NOMO-1 treated with dmso at 0.1 percent for 144 hours (cell line): Measurements from ENCODE around the gene MAST4.

ENCODE experiments used
- DNase-seq: peaks from one replicate; lab custom pipeline; 2025; ENCODE audit not compliant: unreplicated experiment; lab: John Stamatoyannopoulos, UW

The MAST4 gene

DNA sequence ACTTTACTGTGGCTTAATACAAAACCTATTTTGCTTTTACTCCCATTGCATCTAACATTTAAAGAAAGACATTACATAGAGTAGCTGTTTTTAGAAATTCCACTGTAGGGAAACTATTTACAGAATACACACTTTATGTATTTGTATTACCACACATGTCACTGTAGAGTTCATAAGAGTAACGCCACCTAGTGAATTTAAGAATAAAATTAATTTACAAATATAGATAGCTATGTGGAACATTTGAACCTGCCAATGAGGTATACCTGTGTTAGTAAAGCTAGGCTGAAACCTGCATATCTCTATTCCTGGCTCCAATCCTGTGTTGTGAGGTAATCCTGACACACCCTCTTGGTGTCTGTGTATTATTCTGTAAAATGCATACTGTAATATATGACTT lies 234.4 kb downstream of the MAST4 start:
- no peak for DNase-seq

DNA sequence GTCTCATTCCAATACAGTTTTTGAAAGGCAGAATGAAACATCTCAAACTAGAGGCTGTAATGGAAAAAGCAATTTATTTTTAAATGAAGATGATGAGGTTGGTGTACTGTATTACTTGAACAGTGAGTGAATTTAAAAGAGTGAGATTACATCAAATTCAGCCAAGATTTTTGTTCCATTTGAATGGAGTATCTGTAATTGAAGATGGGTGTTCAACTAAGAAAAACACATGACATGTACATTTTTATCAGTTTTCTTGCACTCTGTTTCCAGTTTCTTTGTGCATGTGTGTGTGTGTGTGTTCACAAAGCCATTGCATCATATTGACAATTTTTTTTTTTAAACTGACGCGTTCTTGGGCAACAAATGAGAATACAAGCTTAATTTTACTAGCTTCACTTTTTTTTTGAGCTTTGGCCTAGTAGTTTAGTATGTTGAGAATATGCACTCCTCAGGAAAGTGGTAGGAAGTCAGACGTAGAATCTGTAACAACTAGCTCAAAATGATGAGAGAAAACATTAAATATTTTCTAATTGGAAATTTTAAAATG lies 243.5 kb downstream of the MAST4 start:
- no peak for DNase-seq

DNA sequence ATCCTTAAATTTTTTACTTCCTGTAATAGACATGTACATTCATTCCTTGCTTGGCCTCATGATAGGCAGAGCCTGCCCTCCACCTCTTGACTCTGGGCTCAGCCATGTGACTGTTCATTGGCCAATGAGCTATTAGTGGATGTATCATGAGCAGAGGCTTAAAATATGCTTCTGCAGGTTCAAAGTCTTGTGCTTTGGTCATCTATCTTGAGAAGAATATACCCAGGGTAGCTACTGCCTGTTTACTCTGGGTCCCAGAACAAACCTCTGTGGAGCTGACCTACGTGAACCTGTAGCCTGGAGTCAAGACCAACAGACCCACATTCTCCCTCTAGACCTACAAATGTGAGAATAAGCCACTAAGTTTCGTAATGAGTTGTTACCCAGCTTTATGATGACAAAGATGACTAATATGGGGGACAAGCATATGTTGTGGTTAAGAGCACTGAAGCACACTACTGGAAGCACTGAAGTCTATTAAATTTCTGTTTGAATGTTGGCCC lies 244.4 kb downstream of the MAST4 start:
- peak; percentile 85 for DNase-seq

DNA sequence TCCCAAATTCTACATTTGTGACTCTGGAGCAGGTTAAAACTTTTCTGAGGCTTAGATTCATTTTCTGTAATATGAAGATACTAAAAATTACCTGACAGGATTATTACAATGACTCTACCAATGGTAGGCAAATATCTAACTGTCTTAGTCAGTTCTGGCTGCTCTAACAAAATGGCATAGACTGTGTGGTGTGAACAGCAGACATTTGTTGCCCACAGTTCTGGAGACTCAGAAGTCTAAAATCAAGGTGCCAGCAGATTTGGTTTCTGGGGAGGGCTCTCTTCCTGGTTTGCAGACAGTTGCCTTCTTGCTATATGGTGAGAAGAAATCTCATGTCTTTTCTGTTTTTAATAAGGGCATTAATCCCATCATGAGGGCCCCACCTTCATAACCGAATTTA lies 245.1 kb downstream of the MAST4 start:
- DNase-seq: no peak

DNA sequence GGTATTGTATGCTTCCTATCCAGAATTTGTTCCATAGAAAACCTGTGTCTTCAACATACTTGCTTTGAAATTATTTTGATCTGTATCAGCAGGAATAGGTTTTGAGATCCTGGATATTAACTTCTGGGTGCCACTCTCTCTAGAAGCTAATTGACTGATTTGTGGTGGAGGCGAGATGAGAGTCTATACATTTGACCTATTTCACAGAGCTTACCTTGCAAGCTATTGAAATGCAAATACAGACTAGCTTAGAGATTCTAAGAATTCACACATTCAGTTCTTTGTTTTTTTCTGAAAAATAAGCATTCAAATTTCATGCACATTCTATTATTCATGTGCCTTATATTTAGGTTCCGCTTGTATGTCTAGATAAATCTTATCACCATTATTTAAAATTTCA lies 246.3 kb downstream of the MAST4 start:
- no peak for DNase-seq

DNA sequence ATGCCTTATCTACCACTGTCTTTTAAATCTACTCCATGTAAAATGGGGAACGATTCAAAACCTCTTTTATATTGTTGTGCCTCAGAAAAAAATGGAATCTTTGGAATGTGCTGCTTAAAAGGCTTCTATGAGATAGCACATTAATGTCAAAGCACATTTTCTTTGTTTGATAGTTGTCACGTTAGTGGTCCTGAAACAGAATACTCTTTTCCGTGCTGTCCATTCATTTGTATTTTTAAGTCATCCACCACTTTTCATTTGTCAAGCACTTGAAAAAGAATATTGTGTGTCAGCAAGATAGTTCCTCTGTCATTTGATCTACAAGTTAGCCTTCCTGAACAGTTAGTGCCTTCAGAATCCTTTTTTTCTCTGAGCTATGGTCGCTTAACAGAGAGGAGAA lies 246.9 kb downstream of the MAST4 start:
- DNase-seq: no peak

DNA sequence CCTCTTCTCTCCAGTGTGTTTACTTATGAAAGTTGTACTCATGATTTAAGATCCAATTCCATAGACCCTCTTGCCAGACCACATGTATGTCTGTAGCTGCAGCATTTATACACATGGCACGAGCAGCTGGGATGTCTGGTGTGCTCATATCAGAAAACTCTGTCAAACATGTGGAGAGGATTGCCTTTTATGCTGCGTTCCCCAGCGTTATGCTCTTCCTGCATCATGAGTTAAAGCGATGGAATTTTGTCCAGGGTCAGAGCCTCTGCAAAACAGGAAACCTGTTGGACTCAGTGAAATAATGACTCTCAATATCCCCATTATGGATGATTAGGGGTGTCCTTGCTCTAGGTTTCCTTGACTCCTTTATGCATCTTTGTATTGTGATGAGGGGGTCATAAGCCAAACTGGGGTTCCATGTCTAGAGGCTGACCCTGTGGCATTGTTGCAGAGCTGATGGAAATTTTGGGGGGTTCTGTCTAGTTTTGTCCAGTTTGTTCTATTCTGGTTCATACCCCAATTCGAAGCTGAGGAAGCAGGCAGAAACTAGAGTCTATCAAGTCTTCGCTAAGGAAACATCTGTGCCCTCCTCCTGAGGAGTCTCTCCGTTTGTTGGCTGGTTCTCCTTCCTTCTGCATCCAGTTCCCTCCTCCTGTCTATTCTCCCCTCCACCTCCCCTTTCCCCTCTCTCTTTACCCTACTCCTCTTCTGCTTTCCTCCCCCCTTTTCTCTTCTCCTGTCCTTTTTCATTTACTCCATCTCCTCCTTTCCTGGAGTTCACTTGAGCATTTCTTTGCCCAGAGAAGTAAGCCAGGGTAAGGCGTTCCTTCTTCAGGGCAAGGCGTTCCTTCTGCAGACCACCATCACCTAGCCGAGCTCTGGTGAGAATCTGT lies 252.8 kb downstream of the MAST4 start:
- no peak for DNase-seq

DNA sequence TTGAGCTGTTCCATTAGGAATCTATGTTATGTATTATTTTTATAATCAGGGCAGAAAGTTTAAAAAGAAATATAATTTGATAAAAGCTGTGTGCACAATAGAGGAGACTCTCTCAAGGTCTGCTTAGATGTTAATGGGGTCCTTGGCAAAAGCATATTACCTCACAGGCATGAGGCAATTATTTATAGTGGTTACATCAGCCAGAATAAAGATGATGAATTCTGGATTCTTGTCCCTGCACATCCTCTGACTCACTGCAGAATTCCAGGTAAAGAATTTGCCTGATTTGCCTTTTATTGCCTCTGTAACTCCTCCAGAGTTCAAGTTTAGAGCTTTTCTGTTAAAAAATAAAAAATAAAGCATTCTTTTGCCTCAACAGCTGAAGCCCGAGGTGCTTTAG lies 253.6 kb downstream of the MAST4 start:
- no peak for DNase-seq

DNA sequence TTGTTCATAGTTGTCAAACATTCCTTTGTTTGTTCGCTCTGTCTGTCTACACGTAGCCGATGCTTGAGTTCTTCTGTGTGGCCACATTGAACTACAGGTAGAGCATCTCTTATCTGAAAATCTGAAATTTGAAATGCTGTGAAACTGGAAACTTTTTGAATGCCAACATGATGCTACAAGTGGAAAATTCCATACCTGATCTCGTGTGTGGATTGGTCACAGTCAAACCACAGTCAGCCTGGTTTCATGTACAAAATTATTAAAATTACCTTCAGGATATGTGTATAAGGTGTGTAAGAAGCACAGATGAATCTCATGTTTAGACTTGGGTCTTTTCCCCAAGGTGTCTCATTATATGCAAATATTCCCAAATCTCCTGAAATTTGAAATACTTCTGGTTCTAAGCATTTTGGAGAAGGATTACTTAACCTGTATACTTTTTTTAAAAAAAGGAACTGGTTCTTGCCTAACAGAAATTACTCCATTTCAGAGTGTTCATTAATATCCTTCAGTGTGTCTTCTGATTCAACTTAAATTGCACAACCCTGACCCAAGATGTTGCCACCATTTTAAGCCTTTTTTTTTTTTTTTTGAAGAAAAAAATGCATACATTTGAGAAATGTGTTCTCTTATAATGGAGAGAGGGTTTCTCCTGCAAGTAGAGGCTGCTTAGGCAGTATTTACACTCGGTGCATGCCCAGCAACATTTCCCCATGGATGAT lies 254.3 kb downstream of the MAST4 start:
- DNase-seq: peak; percentile 64

DNA sequence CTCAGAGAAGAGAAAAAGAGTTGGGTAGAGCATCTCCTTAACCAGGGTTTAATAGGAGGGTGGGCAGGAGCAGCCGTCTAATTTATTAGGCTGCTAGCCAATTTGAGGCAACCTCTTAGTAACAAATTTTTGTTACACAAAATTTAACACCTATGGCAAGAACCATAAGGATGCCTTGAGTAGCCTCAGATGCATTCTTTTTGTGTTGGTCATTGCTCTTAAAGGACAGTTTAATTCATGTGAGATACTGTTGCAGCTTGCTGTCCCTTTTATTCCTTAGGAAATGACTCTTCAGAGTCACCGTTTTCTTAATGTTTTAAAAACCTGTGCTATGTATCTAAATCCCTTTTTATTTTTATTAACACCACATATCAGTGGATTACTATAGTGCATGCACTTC lies 255.1 kb downstream of the MAST4 start:
- no peak for DNase-seq

DNA sequence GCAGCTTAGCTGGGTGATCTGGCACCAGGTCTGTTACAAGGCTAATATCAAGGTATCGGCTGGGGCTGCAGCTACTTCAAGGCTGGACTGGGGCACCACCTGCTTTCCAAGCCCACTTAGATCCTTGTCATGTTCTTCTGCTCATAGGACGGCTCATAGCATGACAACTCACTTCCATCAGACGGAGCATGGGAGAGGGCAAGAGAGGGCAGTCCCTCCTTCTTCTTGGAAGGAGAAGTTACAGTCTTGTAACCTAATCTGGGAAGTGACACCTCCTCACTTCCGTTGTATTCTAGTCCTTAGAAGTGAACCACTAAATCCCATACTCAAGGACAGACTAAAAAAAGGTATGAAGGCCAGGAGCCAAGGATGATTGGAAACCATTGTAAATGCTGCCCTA lies 258.2 kb downstream of the MAST4 start:
- no peak for DNase-seq

DNA sequence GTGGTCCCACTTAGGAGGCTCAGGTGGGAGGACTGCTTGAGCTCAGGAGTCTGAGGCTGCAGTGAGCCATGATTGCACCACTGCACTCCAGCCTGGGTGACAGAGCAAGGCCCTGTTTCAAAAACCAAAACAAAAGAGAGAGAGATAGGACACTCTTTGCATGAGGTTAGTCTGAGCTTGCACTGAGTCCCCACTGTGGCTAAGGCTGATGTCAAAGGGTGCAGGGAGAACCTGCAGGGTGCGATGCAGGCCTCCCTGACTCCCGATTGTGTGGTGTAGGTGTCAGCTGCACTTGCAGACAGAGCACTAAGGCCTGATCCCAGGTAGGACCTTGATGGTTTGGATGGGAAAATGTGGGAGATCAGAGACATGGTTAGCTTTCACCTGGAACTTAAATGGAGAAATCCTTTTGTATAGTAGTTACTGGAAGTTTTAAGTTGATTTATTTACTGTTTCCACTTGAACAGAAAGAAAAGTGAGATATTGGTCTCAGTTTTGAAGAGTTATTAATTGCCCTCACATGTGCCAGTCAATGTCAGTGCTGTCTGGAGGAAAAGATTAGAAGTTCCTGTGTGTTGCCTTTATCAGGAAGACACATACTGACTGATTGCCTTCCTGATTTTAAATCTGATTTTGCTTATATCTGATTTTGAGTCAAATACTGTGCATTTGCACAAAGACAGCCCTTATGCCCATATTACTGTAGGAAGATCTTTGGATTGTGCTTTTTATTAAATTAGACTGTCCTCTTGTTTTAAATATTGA lies 260.0 kb downstream of the MAST4 start:
- DNase-seq: no peak

DNA sequence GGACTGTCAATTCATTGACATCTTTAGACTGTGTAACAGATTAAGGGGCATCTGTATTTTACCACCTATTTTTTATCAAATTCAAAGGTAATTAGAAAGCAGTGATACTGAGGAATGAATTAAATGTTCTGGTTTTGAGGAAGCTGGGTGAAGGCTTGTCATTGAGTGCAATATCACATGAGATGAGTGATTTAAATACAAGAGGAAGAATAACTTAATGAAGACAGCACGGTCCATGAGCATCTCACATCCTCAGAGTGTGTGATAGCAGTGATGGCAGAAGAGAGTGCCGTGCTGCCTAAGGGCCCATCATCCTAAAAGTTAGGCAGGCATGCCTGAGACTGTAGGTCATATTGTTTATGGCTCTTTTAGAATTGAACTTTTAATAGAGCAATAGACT lies 263.3 kb downstream of the MAST4 start:
- no peak for DNase-seq

DNA sequence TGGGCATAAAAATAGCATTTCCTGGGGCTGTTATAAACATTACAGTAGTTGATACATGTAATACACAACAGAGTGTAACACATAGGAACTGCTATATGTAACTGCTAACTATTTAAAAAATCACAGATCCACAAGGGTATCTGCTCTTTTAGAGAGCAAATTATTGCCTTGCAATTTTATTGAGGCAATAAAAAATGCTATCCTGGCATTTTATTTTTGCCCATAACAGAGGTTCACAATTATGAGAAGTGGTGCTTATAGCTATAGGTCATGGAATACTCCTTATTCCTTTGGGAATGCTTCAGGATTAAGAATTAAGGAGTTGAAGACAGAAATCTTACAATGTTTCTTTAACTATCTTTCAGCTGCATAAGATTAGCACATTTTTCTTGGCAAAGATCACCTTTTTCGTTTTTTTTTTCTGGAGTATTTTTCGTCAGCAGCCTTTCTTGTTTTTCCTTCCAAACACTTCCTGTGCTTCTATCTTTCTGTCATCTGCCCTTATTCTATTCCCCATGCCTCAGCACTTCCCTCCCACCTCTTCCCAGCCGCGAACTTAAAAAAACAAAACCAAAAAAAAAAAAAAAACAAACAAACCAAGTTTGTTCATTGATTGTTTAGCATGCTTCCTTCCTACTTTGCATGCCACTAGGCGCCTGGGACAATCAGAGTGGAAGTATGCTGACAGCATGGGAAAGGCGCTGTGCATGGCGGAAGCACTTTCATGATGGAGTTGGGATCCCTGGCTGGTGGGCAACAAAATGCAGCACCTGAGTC lies 264.2 kb downstream of the MAST4 start:
- DNase-seq: no peak

DNA sequence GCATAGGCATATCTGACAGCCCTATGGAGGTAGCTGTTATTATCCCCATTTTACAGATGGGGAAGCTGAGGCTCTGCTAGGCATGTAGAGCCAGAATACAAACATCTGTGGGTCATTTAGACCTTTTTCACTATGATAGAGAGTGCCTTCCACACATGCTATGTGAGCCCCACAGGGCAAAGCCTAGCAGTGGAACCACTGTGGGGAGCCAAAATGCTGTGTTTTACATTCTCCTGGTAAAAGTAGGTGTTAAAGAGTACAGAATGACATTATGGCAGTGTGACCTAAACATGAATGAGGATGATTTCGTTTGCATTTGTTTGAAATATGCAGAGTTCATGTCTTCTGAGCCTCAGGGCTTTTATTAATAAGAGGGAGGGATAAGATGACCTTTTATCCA lies 265.2 kb downstream of the MAST4 start:
- no peak for DNase-seq

DNA sequence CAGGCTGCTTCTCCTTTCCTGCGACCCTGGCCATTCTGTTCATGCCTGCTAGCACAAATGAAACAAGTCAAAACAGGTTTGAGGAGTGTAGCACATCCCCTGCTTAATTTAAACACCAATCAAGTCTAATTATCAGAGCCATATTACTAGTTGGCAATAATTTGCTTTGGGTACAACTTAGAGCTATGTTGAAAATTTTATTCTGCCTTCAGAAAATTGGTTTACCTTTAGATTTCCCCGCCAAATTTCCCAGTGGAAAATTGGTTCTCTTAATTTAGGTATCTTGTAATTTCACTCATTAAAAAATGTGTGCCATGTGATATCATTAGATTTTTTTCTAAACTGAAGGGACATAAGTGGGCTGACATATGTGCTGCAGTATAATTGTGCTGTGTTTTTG lies 265.8 kb downstream of the MAST4 start:
- no peak for DNase-seq

DNA sequence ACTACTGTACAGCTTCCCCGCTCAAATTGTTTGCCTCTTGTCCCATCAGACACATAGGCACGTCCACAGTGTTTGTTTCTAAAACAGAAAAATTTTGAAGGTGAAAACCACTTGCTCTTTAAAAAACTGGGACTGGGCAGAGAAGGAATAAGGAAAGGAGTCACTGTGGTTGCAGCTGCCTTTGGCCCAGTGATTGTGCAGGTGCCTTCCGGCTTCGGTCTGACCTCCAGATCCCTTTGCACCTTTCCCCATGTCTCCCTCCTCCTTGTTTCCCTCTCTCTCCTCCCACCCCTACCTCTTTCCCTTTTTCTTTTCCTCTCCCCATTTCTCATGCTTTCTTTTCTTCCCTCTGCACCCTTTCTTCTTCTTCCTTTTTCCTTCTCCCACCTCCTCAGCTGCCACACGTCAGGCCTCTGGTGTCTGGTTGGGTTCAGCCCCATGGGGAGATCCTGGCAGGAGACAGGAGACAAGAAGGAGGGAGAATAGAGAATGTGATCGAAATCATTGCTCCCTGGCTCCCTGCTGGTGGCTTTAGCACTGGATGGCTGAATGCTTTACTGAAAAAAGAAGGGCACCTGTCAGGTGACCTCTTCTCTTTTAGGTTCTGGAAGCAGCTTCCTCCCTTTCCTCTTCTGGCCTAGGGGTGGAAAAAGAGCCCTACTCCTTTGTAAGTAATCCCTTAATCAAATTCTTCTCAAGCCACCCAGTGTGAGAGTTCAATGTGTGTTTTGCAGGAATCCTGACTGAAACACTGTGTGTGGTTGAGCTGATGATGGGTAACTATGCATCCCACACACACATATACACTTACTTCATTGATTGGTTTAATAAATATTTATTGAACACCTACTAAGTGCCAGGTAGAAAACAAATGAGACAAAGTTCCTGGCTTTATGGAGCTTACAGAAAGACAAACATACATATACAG lies 267.3 kb downstream of the MAST4 start:
- no peak for DNase-seq

DNA sequence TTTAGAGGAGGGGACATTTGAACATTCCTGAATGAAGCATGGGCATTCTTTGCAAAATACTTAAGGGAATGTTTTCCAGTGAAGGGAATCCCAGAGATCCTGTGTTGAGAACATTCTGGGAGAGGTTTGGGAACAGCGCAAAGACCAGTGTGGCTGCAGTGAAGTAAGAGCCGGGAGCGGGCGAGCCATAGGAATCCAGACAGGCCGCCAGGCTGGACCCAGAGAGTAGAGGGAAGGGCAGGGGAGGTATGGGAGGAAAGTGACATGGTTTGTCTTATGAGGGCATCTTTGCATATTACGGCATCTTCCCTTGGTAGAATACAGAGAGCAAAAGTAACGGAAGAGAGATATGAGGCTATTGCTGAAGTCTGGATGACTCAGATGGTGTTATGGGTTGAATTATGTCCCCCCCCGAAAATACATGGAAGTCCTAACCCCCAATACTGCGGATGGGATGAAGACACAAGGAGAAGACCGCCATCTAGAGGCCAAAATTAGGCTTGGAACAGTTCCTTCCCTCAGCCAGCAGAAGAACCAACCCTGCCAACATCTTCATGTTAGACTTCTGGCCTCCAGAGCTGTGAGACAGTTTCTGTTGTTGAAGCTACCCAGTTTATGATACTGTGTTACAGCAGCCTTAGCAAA lies 268.2 kb downstream of the MAST4 start:
- DNase-seq: no peak
